ENCODE measurements around the gene WDHD1.
A peak's percentile ranks its signal among the peaks of the same experiment; 100 is the strongest.
"Not testable (repeated sequence)": the region's sequence is repeated elsewhere in the genome, so short reads cannot be mapped to it uniquely, and the experiment has no call there.

The WDHD1 gene

DNA sequence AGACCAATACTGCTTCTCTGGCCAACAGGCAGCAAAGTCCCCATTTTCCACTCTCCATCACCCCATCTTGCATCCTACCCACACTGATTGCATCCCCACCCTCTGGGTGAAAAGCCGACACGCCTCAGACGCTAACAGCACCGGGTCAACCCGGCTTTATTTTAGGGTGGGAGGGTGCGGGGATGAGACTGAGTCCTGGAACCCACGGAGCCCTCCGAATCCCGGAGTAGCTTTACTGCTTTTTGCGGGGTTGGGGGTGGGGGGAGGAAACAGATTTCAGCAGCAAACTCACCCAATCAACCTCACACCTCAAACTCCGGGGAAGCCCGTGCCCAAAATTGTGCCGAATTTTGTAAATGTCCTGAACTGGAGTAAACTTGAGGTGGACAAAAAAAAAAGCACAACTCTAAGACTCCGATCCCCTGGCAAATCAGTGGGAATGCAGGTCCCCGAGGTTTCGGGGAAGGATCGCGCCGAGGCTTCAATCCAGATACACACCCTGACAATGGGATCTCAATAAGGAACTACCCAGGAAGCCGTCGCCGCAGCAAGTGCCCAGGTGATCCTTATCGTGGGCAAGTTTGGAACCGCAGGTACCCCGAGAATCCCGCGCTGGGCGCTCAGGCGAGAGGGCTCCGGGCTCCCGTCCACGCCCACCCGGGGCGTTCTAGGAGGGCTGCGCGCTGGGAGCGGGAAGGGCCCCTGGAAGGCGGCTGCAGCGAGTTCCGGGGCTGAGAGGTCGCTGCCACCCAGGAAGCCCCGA lies 125.3 kb downstream of the WDHD1 start:
- TF ChIP-seq, protein P1, sequence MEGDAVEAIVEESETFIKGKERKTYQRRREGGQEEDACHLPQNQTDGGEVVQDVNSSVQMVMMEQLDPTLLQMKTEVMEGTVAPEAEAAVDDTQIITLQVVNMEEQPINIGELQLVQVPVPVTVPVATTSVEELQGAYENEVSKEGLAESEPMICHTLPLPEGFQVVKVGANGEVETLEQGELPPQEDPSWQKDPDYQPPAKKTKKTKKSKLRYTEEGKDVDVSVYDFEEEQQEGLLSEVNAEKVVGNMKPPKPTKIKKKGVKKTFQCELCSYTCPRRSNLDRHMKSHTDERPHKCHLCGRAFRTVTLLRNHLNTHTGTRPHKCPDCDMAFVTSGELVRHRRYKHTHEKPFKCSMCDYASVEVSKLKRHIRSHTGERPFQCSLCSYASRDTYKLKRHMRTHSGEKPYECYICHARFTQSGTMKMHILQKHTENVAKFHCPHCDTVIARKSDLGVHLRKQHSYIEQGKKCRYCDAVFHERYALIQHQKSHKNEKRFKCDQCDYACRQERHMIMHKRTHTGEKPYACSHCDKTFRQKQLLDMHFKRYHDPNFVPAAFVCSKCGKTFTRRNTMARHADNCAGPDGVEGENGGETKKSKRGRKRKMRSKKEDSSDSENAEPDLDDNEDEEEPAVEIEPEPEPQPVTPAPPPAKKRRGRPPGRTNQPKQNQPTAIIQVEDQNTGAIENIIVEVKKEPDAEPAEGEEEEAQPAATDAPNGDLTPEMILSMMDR (IDR thresholded peaks at IDR 0.05; ENCODE audit: insufficient read depth, low read depth, low read length, missing control alignments): no peak
- peak; percentile 24 for DNase-seq (ENCODE audit: low read depth)
- peak overlapping the region; percentile 71 for H3K4me3 ChIP-seq (ENCODE audit: low read length)

DNA sequence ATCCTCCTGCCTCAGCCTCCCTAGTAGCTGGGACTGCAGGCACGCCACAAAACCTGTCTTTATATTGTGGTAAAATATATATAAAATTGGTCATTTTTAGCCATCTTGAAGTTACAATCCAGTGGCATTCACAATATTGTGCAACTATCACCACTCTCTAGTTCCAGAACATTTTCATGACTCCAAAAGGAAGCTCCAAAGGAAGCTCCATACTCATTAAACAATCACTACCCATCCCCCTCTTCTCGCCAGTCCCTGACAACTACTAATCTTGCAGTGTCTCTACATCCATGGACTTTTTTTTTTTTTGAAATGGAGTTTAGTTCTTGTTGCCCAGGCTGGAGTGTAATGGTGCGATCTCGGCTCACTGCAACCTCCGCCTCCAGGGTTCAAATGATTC lies 127.3 kb downstream of the WDHD1 start:
- no peak for DNase-seq (ENCODE audit: low read depth)
- no peak overlapping the region for H3K4me3 ChIP-seq (ENCODE audit: low read length)
- TF ChIP-seq, protein P1 (IDR thresholded peaks at IDR 0.05; ENCODE audit: insufficient read depth, low read depth, low read length, missing control alignments): no peak

DNA sequence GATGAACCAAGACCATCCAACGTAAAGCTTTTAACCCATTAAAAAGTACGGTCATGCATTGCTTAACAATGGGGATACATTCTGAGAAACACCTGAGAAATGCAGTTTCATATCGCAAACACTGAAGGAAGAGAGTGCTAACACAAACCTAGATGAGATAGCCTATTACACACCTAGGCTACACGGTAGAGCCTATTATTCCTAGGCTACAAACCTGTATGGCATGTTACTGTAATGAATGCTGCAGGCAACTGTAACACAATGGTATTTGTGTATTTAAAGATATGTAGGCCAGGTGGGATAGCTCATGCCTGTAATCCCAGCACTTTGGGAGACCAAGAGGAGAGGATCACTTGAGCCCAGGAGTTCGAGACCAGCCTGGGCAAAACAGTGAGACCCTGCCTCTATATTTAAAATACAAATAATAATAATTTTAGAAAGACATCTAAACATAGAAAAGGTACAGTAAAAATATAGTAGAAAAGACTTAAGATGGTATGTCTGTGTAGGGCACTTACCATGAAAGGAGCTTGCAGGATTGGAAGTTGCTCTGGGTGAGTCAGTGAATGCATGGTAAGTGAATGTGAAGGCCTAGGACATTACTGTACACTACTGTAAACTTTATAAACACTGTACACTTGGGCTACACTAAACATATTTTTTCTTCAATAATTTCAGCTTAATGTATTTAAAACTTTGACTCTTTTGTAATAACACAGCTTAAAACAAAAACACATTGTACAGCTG lies 128.9 kb downstream of the WDHD1 start:
- H3K4me3 ChIP-seq (ENCODE audit: low read length): not testable (repeated sequence)
- DNase-seq (ENCODE audit: low read depth): peak; percentile 54

DNA sequence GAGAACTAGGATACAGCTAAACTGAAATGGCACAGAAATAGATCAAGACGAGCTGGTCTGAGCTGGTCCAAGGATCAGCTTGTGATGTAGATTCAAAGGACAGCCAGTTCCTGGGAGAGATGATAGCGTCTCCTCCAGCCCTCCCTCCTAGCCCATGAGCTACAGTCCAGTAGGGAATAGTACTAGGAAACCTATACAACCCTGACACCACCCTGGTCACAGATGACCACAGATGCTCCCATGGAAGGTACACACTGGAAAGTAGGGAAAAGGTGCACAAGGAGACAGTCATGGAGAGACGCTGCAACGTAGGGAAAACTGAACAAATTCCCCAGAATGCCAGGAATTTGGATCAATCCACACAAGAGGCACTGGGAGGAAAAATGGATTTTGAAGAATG lies 131.2 kb downstream of the WDHD1 start:
- no peak for DNase-seq (ENCODE audit: low read depth)
- H3K4me3 ChIP-seq (ENCODE audit: low read length): no peak overlapping the region
- TF ChIP-seq, protein P1 (IDR thresholded peaks at IDR 0.05; ENCODE audit: insufficient read depth, low read depth, low read length, missing control alignments): no peak

DNA sequence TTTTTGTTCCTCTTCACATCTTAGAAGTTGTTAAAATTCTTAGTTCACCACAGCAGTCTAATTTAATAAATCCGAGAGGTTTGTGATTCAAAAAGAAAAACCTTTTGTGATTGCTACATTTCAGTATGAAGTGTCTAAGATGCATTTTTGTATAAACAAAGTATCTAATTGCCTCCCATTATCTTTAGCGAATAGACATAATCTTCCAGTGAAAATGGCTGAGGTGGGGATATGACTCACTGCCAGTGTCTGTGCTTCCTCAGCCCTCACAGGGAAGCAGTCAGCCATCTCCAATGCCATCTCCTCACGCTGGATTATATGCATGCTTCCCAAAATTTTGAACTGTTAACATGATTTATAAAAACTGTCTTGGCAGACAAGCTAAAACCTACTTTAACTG lies 131.9 kb downstream of the WDHD1 start:
- peak; percentile 47 for DNase-seq (ENCODE audit: low read depth)
- H3K4me3 ChIP-seq (ENCODE audit: low read length): no peak overlapping the region
- TF ChIP-seq, protein P1 (IDR thresholded peaks at IDR 0.05; ENCODE audit: insufficient read depth, low read depth, low read length, missing control alignments): no peak

DNA sequence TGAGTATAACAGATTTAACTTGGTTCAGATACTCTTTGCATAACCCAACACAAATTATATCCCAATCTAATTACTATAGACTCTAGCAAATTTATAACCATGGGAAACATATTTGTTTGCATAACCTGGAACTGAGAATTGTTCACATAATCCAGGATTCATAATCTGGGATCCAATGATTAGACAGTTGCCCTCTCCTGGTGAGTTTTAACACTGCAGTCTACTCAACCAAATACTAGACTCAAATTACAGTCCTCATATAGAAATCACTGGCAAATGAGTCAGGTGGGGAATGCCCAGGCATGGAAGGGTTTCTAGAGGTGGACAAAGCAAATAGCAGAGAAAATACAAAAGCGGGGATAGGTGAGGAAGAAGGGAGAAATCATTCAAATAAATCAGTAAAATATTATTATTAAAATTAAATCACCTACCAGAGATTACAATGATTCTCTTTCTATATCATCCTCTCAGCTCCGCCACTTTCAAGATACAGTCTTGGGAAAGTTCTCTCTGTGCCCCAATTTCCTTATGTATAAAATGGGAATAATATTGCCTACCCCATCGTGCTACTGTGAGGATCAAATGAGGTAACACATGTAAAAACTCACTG lies 133.6 kb downstream of the WDHD1 start:
- no peak overlapping the region for H3K4me3 ChIP-seq (ENCODE audit: low read length)
- peak; percentile 87 for DNase-seq (ENCODE audit: low read depth)
- TF ChIP-seq, protein P1 (IDR thresholded peaks at IDR 0.05; ENCODE audit: insufficient read depth, low read depth, low read length, missing control alignments): peak; percentile 82

DNA sequence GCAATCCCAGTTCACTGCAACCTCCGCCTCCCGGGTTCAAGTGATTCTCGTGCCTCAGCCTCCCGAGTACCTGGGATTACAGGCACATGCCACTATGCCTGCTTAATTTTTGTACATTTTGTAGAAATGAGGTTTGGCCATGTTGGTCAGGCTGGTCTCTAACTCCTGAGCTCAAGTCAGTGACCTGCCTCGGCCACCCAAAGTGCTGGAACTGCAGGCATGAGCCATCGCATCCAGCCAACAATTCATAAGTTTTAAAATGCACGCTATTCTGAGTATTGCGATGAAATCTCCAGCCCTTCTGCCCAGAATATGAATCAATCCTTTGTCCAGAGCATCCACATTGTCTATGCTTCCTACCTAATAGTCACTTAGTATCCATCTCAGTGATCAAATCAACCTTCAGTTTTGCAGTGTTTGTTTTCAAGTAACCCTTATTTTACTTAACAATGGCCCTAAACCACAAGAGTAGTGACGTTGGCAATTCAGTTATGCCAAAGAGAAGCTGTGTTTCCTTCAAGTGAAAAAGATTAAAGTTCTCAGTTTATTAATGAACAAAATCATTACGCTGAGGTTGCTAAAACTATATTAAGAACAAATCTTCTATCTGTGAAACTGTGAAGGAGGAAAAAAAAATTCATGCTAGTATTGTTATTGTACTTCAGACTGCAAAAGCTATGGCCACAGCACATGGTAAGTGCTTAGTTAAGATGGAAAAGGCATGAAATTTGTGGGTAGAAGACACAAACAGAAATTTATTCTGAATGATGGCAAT lies 135.2 kb downstream of the WDHD1 start:
- no peak for DNase-seq (ENCODE audit: low read depth)
- H3K4me3 ChIP-seq (ENCODE audit: low read length): no peak overlapping the region
- TF ChIP-seq, protein P1 (IDR thresholded peaks at IDR 0.05; ENCODE audit: insufficient read depth, low read depth, low read length, missing control alignments): no peak

Data from epithelial cell of esophagus (primary cell).